ENCODE measurements around the gene CDH11.

Gene CDH11

GRCh38 chr16:65045961-65046360 is 75.9 kb downstream of the CDH11 start:
- Histone ChIP-seq H3K36me3 (ENCODE audit: insufficient read depth, low read length) (no peaks in the 10 kb centered on the region), H3K79me2 (ENCODE audit: insufficient read depth, low read length) (no peaks in the 10 kb centered on the region), H3K9me2 (replicated peaks; ENCODE audit: low read depth, low read length) (no peaks in the 10 kb centered on the region), H3F3A (ENCODE audit: low read depth) (no peaks in the 10 kb centered on the region), H3K9me3 (ENCODE audit: insufficient read depth, low read depth, low read length) (no peaks in the 10 kb centered on the region), H3K9ac (ENCODE audit: low read depth, low read length, poor library complexity, severe bottlenecking) (no peak overlapping the region), H3K27me3 (ENCODE audit: insufficient read depth, low read length, poor library complexity, severe bottlenecking) (no peaks in the 10 kb centered on the region), H4K20me1 (ENCODE audit: insufficient read depth, low read length, poor library complexity, severe bottlenecking) (no peaks in the 10 kb centered on the region), H3K4me1 (ENCODE audit: insufficient read depth, low read length, poor library complexity, severe bottlenecking) (no peaks in the 10 kb centered on the region), H3K4me3 (ENCODE audit: low read length, poor library complexity, severe bottlenecking) (no peak overlapping the region), H3K4me2 (ENCODE audit: low read depth, low read length, poor library complexity, severe bottlenecking) (no peak overlapping the region), H2AFZ (ENCODE audit: low read length) (no peak overlapping the region)
- TF ChIP-seq CTCF (conservative IDR thresholded peaks at IDR 0.05; ENCODE audit: low read length) (no peak), EZH2phosphoT487 (IDR thresholded peaks at IDR 0.05; ENCODE audit: borderline replicate concordance) (no peak)

GRCh38 chr16:65044873-65045272 is 77.0 kb downstream of the CDH11 start:
- Histone ChIP-seq H3K79me2 (ENCODE audit: insufficient read depth, low read length) (no peaks in the 10 kb centered on the region), H2AFZ (ENCODE audit: low read length) (no peak overlapping the region), H3K9me2 (replicated peaks; ENCODE audit: low read depth, low read length) (no peaks in the 10 kb centered on the region), H3K9ac (ENCODE audit: low read depth, low read length, poor library complexity, severe bottlenecking) (no peak overlapping the region), H3F3A (ENCODE audit: low read depth) (no peaks in the 10 kb centered on the region), H3K4me2 (ENCODE audit: low read depth, low read length, poor library complexity, severe bottlenecking) (no peak overlapping the region), H4K20me1 (ENCODE audit: insufficient read depth, low read length, poor library complexity, severe bottlenecking) (no peaks in the 10 kb centered on the region), H3K36me3 (ENCODE audit: insufficient read depth, low read length) (no peaks in the 10 kb centered on the region), H3K27me3 (ENCODE audit: insufficient read depth, low read length, poor library complexity, severe bottlenecking) (no peaks in the 10 kb centered on the region), H3K4me3 (ENCODE audit: low read length, poor library complexity, severe bottlenecking) (no peak overlapping the region), H3K9me3 (ENCODE audit: insufficient read depth, low read depth, low read length) (no peaks in the 10 kb centered on the region), H3K4me1 (ENCODE audit: insufficient read depth, low read length, poor library complexity, severe bottlenecking) (no peaks in the 10 kb centered on the region)
- TF ChIP-seq EZH2phosphoT487 (IDR thresholded peaks at IDR 0.05; ENCODE audit: borderline replicate concordance) (no peak), CTCF (conservative IDR thresholded peaks at IDR 0.05; ENCODE audit: low read length) (no peak)

- no peaks in the 10 kb centered on the region for H3K4me1 ChIP-seq (ENCODE audit: insufficient read depth, low read length, poor library complexity, severe bottlenecking)
- H3K4me2 ChIP-seq (ENCODE audit: low read depth, low read length, poor library complexity, severe bottlenecking): no peak overlapping the region
- H3K27me3 ChIP-seq (ENCODE audit: insufficient read depth, low read length, poor library complexity, severe bottlenecking): no peaks in the 10 kb centered on the region
- H3K36me3 ChIP-seq (ENCODE audit: insufficient read depth, low read length): no peaks in the 10 kb centered on the region
- TF ChIP-seq CTCF (conservative IDR thresholded peaks at IDR 0.05; ENCODE audit: low read length) (no peak), EZH2phosphoT487 (IDR thresholded peaks at IDR 0.05; ENCODE audit: borderline replicate concordance) (no peak)
- no peaks in the 10 kb centered on the region for H4K20me1 ChIP-seq (ENCODE audit: insufficient read depth, low read length, poor library complexity, severe bottlenecking)
- no peaks in the 10 kb centered on the region for H3K9me3 ChIP-seq (ENCODE audit: insufficient read depth, low read depth, low read length)
- H3K4me3 ChIP-seq (ENCODE audit: low read length, poor library complexity, severe bottlenecking): no peak overlapping the region
- no peak overlapping the region for H3K9ac ChIP-seq (ENCODE audit: low read depth, low read length, poor library complexity, severe bottlenecking)
- H3K9me2 ChIP-seq (replicated peaks; ENCODE audit: low read depth, low read length): no peaks in the 10 kb centered on the region
- no peak overlapping the region for H2AFZ ChIP-seq (ENCODE audit: low read length)
- no peaks in the 10 kb centered on the region for H3F3A ChIP-seq (ENCODE audit: low read depth)
- H3K79me2 ChIP-seq (ENCODE audit: insufficient read depth, low read length): no peaks in the 10 kb centered on the region
Measured at GRCh38 chr16:65044026-65044425, 77.8 kb downstream of the CDH11 start.

All from Loucy (cell line).